Myocyte (in vitro differentiated cells): ENCODE results near the gene GRAMD1B. TPM values are rescaled to one million over a fixed set of nuclear protein-coding genes. Genes with fewer than 3 reads are reported as not detected.
A peak's percentile ranks its signal among the peaks of the same experiment; 100 is the strongest.

Experiments used
- DNase-seq: peaks from one replicate; pipeline ENCODE4 v3.0.0-alpha.2; 2012; ENCODE audit warnings: low read depth
- total RNA-seq: library from RNA; depleted of rRNA; stranded (reverse); fragments of >200 nt; gene quantifications from 2 replicates; pipeline ENCODE4 v1.2.3, GENCODE V29; 2014

Gene GRAMD1B
- total RNA-seq, 1 donor from 2014 or later: 27.3 TPM

- DNase-seq: no peak
Observed at GRCh38 chr11:123586568-123586967, 156.5 kb downstream of the GRAMD1B start.

GRCh38 chr11:123587044-123587443 lies 157.0 kb downstream of the GRAMD1B start:
- DNase-seq: peak; percentile 92

GRCh38 chr11:123587559-123587958 lies 157.5 kb downstream of the GRAMD1B start:
- no peak for DNase-seq

GRCh38 chr11:123588117-123588863 lies 158.2 kb downstream of the GRAMD1B start:
- no peak for DNase-seq

GRCh38 chr11:123588864-123589262 lies 158.8 kb downstream of the GRAMD1B start:
- DNase-seq: no peak

GRCh38 chr11:123590296-123590912 lies 160.3 kb downstream of the GRAMD1B start:
- DNase-seq: peak; percentile 97

GRCh38 chr11:123593570-123593969 lies 163.5 kb downstream of the GRAMD1B start:
- no peak for DNase-seq

- peak; percentile 93 for DNase-seq
Observed at GRCh38 chr11:123594188-123594901, 164.3 kb downstream of the GRAMD1B start.

GRCh38 chr11:123594921-123595320 lies 164.9 kb downstream of the GRAMD1B start:
- no peak for DNase-seq

GRCh38 chr11:123597859-123598258 lies 167.8 kb downstream of the GRAMD1B start:
- DNase-seq: no peak

GRCh38 chr11:123601136-123601535 lies 171.1 kb downstream of the GRAMD1B start:
- no peak for DNase-seq

- DNase-seq: peak; percentile 41
Observed at GRCh38 chr11:123601743-123602142, 171.7 kb downstream of the GRAMD1B start.

GRCh38 chr11:123603666-123604065 lies 173.6 kb downstream of the GRAMD1B start:
- no peak for DNase-seq

- no peak for DNase-seq
Observed at GRCh38 chr11:123607781-123608180, 177.7 kb downstream of the GRAMD1B start.

- no peak for DNase-seq
Observed at GRCh38 chr11:123608371-123608770, 178.3 kb downstream of the GRAMD1B start.

- no peak for DNase-seq
Observed at GRCh38 chr11:123608945-123609344, 178.9 kb downstream of the GRAMD1B start.

- no peak for DNase-seq
Observed at GRCh38 chr11:123611698-123612097, 181.6 kb downstream of the GRAMD1B start.

GRCh38 chr11:123616505-123617198 lies 186.6 kb downstream of the GRAMD1B start:
- peak; percentile 88 for DNase-seq

GRCh38 chr11:123622576-123622975 lies 192.5 kb downstream of the GRAMD1B start:
- no peak for DNase-seq

- no peak for DNase-seq
Observed at GRCh38 chr11:123624974-123625373, 194.9 kb downstream of the GRAMD1B start.

- DNase-seq: peak; percentile 17
Observed at GRCh38 chr11:123628936-123629683, 199.0 kb downstream of the GRAMD1B start.
